Measurements from ENCODE around the gene CYSTM1. TPM values are rescaled to one million over a fixed set of nuclear protein-coding genes. Genes with fewer than 3 reads are reported as not detected.

CYSTM1 gene
- total and polyA plus RNA-seq, 2 donors (not counting 1 experiment from before 2014, with no cell fraction given), result 6.2 to 17.0 TPM

GRCh38 chr5:140172483-140172882 lies 2.5 kb upstream of the CYSTM1 start:
- Mint-ChIP-seq H3K27ac (no peak overlapping the region), H3K27me3 (no peaks in the 10 kb centered on the region), H3K4me1 (peaks cover 15% of the 10 kb centered on the region), H3K9me3 (ENCODE audit: insufficient read depth) (no peaks in the 10 kb centered on the region), H3K4me3 (no peak overlapping the region)
- 96% methylated on average over 2 of the region's 2 CpGs for WGBS (ENCODE audit: insufficient coverage)
- peaks cover 6% of the 10 kb centered on the region for H3K79me2 ChIP-seq (ENCODE audit: control insufficient read depth, insufficient read depth, low read length)
- ATAC-seq (ENCODE audit: low read depth), result no peak
- no peak overlapping the region for H3K4me3 ChIP-seq (ENCODE audit: control extremely low read depth in 1 of 5, extremely low read depth in 1 of 5, insufficient read depth in 1 of 5, low read depth in 2 of 5, low read length in 4 of 5)
- H2AFZ ChIP-seq (ENCODE audit: insufficient read depth, low read depth, low read length, poor library complexity, severe bottlenecking), result no peak overlapping the region
- CTCF ChIA-PET, result no interaction called here
- no peak overlapping the region for H3K4me2 ChIP-seq (replicated peaks; ENCODE audit: low read depth, low read length, poor library complexity, severe bottlenecking)
- no peaks in the 10 kb centered on the region for H3K9me3 ChIP-seq (ENCODE audit: control extremely low read depth in 1 of 3, control insufficient read depth in 2 of 3, insufficient read depth in 1 of 3, low read length in 2 of 3)
- TF ChIP-seq CTCF (IDR thresholded peaks at IDR 0.05), result no peak
- TF ChIP-seq EZH2 (IDR thresholded peaks at IDR 0.05; ENCODE audit: borderline replicate concordance, insufficient read depth, low read depth, low read length, poor library complexity, severe bottlenecking), result no peak
- peaks cover 0 to 7% (median 0%) of the 10 kb centered on the region in 4 experiments for H3K27me3 ChIP-seq (replicated peaks in 1 of 4; ENCODE audit: control extremely low read depth in 1 of 4, control insufficient read depth in 3 of 4, insufficient read depth in 4 of 4, low read length in 3 of 4)
- POLR2A ChIA-PET, result no interaction called here
- H3K9ac ChIP-seq (ENCODE audit: low read length), result no peak overlapping the region
- no peaks in the 10 kb centered on the region for H4K20me1 ChIP-seq (ENCODE audit: control insufficient read depth, insufficient read depth, low read length, poor library complexity, severe bottlenecking)
- H3K4me1 ChIP-seq (ENCODE audit: control insufficient read depth in 2 of 2, insufficient read depth in 2 of 2, low read length in 2 of 2), result peaks cover 9 to 16% of the 10 kb centered on the region in 2 donors
- no peak overlapping the region for H3K27ac ChIP-seq (ENCODE audit: low read length in 2 of 2)
- no peak for DNase-seq
- no peaks in the 10 kb centered on the region for H3K36me3 ChIP-seq (replicated peaks in 1 of 2; ENCODE audit: control extremely low read depth in 1 of 2, control insufficient read depth in 1 of 2, extremely low read depth in 1 of 2, insufficient read depth in 2 of 2, low read length in 1 of 2)
- intact Hi-C loops (cut with micrococcal nuclease), result loop anchor here (10.0 kb wide), 1 partner anchor 1838 kb away; the partner anchor contains the start of genes CDC25C and FAM53C

DNA sequence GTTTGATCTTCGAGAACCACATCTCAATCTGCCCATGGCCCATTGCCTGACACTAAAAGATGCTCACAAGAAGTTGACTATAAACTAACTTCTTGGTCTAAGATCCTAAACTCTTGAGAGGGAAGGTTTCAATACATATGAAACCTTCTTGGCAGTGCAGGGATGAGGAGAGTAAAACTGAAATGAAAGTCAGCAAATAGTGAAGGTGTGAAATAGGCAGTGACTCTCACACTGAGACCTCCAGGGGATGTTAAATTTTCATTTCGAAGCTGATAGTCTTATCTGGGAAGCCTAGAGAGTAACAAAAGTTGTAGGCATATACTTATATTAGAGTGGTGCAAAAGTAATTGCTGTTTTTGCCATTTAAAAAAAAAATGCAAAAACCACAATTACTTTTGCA lies 974 bp upstream of the CYSTM1 start:
- Histone ChIP-seq H3K36me3 (replicated peaks in 1 of 2; ENCODE audit: control extremely low read depth in 1 of 2, control insufficient read depth in 1 of 2, extremely low read depth in 1 of 2, insufficient read depth in 2 of 2, low read length in 1 of 2) (no peaks in the 10 kb centered on the region), H3K9me3 (ENCODE audit: control extremely low read depth in 1 of 3, control insufficient read depth in 2 of 3, insufficient read depth in 1 of 3, low read length in 2 of 3) (no peaks in the 10 kb centered on the region), H3K27ac (ENCODE audit: low read length in 2 of 2) (no peak overlapping the region), H2AFZ (ENCODE audit: insufficient read depth, low read depth, low read length, poor library complexity, severe bottlenecking) (no peak overlapping the region), H4K20me1 (ENCODE audit: control insufficient read depth, insufficient read depth, low read length, poor library complexity, severe bottlenecking) (no peaks in the 10 kb centered on the region), H3K4me1 (ENCODE audit: control insufficient read depth in 2 of 2, insufficient read depth in 2 of 2, low read length in 2 of 2) (peaks cover 9 to 16% of the 10 kb centered on the region in 2 donors), H3K4me2 (replicated peaks; ENCODE audit: low read depth, low read length, poor library complexity, severe bottlenecking) (no peak overlapping the region), H3K4me3 (ENCODE audit: control extremely low read depth in 1 of 5, extremely low read depth in 1 of 5, insufficient read depth in 1 of 5, low read depth in 2 of 5, low read length in 4 of 5) (no peak overlapping the region), H3K9ac (ENCODE audit: low read length) (no peak overlapping the region), H3K79me2 (ENCODE audit: control insufficient read depth, insufficient read depth, low read length) (peaks cover 6% of the 10 kb centered on the region), H3K27me3 (replicated peaks in 1 of 4; ENCODE audit: control extremely low read depth in 1 of 4, control insufficient read depth in 3 of 4, insufficient read depth in 4 of 4, low read length in 3 of 4) (peaks cover 0 to 7% (median 0%) of the 10 kb centered on the region in 4 experiments)
- no peak for TF ChIP-seq EZH2 (IDR thresholded peaks at IDR 0.05; ENCODE audit: borderline replicate concordance, insufficient read depth, low read depth, low read length, poor library complexity, severe bottlenecking)
- no peak for TF ChIP-seq CTCF (IDR thresholded peaks at IDR 0.05)
- Mint-ChIP-seq H3K27ac (peak overlapping the region; percentile 54), H3K4me1 (peaks cover 15% of the 10 kb centered on the region), H3K9me3 (ENCODE audit: insufficient read depth) (no peaks in the 10 kb centered on the region), H3K27me3 (no peaks in the 10 kb centered on the region), H3K4me3 (peak overlapping the region; percentile 94)
- no CpG with 5 or more reads among the region's 2 CpGs for WGBS (ENCODE audit: insufficient coverage)
- POLR2A ChIA-PET, result interaction anchor here (1.9 kb wide), 1 partner anchor 66 kb away, joined by 6 read pairs; no protein-coding TSS in a partner anchor
- ATAC-seq (ENCODE audit: low read depth), result no peak
- intact Hi-C loops (cut with micrococcal nuclease), result loop anchor here (2.0 to 10.0 kb wide), 2 partner anchors 59 to 1839 kb away; partner anchors contain the start of genes CDC25C, FAM53C and PURA
- no peak for DNase-seq
- CTCF ChIA-PET, result interaction anchor here (1.6 to 1.7 kb wide), 2 partner anchors 28 to 58 kb away, joined by 3 to 5 read pairs; no protein-coding TSS in a partner anchor

Measured in B cell (primary cell).